Raji (cell line): ENCODE measurements around the gene MACROD2.

Experiments used
- POLR2A ChIP-seq: IDR thresholded peaks from 2 replicates; pipeline ENCODE4 v1.6.1; 2011; ENCODE audit warnings: low read depth, low read length, control low read depth; ENCODE audit not compliant: insufficient read depth

Gene MACROD2

DNA sequence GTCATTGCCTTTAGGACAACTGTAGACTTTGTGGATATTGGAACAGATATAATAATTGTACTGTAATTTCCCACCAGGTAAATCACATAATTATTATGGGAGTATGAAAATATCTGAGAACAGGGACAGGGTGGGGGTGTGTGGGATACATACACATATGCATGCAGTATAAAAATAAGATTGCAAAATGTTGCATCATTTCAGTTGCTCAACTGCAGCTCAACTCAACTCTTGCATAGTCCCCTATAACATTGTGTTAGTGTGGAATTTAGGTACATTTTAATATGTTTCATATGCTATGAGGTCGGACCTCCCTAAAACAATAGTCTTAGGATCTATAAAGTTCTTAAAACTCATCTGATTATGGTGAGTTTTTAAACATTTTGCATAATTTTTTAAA, 617.1 kb downstream of the MACROD2 start:
- no peak for TF ChIP-seq POLR2A

- no peak for TF ChIP-seq POLR2A
Measured at GRCh38 chr20:14616003-14616402, 620.7 kb downstream of the MACROD2 start.

DNA sequence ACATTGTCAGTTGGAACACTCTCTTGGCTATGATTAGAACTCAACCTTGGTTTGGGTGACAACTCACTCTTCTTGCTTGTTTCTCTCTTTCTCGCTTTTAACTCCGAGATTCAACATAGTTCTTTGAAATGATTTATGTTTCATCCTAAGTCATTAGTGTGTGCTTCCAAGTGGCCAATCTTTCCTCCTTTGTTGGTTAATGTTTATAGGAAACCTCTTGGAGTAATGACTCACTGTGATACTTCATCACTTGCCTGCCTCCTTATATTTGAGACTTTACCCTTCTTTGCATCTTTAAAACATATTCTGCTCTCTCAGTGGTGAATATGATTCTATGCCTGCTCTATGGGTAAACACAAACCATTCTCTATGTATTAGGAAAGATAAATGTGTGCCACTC, 621.8 kb downstream of the MACROD2 start:
- TF ChIP-seq POLR2A = no peak

GRCh38 chr20:14619411-14619810, 624.1 kb downstream of the MACROD2 start:
- no peak for TF ChIP-seq POLR2A

- TF ChIP-seq POLR2A = no peak
Measured at GRCh38 chr20:14622796-14623195, 627.5 kb downstream of the MACROD2 start.

- TF ChIP-seq POLR2A = no peak
Measured at GRCh38 chr20:14631011-14631410, 635.7 kb downstream of the MACROD2 start.

DNA sequence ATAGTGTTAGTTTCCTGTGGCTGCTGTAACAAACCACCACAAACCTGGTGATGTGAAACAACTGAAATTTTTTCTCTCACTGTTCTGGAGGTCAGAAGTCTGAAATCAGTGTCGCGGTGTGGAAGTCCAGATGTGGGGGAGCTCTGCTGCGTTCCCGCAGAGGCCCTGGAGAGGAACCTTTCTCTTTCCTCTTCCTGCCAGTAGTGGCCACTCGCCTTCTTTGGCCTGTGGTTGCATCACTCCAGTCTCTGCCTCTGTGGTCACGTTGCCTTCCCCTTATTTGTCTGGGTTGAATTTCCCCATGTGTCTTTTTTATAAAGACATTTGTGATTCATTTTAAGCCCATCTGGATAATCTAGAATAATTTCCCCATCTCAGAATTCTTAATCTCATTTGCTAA, 637.6 kb downstream of the MACROD2 start:
- TF ChIP-seq POLR2A = no peak

GRCh38 chr20:14633507-14633906, 638.2 kb downstream of the MACROD2 start:
- TF ChIP-seq POLR2A = no peak

DNA sequence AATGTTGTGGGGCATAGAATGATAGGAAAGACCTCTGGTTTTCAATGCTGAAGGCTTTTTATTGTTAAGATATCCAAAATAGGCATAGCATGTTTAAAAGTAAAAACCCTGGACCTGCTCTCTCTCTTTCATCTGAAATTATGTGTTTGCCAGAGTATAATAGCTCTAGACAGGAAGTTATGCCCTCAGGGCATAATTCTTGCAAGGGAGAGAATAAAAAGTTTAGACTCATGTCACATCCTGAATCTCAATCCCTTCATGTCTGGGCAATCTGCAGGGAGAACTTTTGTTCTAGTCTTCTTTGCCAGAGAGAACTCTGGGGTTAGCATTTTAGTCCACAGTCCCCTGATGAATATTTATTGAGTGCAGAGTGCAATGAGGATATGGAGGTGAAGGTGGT, 639.3 kb downstream of the MACROD2 start:
- no peak for TF ChIP-seq POLR2A

DNA sequence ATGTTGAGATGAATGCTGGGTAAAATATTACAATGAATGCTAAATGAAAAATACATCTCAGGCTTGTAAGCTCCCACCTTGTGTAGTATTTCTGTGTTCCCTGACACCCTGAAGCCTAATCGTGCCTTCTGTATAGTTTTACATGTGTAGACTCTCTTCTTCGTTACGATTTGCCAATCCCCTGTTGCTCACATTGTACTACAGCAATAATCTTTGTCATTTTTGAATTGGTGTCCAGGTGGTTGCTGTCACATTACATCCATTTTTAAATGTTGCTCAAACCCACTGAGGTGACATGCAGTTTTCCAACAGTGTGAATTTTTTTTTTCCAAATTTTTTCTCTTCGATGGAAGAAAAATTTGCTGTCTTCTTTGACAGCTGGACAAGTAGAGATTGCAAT, 642.1 kb downstream of the MACROD2 start:
- TF ChIP-seq POLR2A = no peak

GRCh38 chr20:14643146-14643545, 647.8 kb downstream of the MACROD2 start:
- TF ChIP-seq POLR2A = no peak

GRCh38 chr20:14643556-14643955, 648.2 kb downstream of the MACROD2 start:
- no peak for TF ChIP-seq POLR2A

DNA sequence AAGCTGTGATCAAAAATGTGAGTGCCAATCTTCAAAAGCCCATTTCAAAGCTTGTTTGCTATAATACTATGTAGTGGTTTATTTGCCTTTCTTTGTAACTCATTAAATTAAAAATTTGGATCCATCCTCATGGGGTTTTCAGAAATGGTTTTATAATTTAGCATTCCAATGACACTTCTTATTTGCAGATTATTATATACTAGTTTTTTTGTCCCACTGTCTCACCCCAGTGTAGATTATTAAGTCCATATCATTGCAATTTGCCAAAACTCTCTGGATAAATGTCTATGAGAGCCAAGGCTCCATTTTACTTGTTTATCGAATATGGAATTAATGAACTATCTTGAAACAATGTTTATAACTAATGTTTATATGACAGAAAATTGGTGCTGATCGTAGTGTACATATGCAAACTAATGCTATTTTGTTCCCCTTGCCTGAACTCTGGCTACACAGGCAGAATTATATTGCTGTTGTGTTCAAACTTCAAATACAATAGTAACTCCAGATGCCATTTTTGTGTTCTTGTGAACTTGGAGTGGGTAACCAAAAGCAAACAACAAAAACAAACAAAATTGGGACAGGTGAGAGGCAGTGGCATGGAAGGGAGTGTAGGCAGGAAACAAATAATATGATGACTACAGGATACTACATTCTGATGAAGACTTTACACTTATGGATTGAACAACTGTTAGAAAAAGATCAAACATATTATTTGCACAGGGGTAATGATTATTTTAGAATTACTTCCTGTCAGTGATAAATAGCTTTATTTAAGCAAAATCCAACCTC, 649.2 kb downstream of the MACROD2 start:
- no peak for TF ChIP-seq POLR2A

GRCh38 chr20:14647016-14647415, 651.7 kb downstream of the MACROD2 start:
- no peak for TF ChIP-seq POLR2A

DNA sequence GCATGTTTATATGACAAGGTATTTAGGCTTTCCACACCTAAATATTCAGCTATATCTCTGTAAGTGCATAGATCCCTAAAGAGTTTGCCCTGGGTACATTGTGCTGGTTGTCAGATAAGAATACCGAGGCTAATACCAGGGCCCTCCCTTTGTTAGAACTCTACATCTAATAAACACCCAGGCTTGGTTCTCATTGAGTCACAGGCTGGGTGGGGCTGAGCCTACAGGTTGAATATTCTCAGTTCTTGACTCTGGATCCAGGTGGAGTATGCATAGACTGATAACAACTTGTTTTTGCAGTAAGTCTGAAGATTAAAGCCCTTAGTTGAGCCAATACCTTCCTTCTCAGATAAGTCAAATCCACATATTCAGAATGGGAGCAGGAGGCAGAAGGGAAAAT, 654.3 kb downstream of the MACROD2 start:
- TF ChIP-seq POLR2A = no peak

GRCh38 chr20:14657266-14658005, 662.1 kb downstream of the MACROD2 start:
- no peak for TF ChIP-seq POLR2A
